ENCODE measurements around the gene HS3ST4. TPM values are rescaled to one million over a fixed set of nuclear protein-coding genes. Genes with fewer than 3 reads are reported as not detected.

HS3ST4 gene
- total and polyA plus RNA-seq, 2 donors (not counting 3 experiments of a cell fraction or from before 2014, with no cell fraction given): not detected

- TF ChIP-seq GATA2 (IDR thresholded peaks at IDR 0.05; ENCODE audit: insufficient read depth, insufficient read length, low read depth, low read length) (no peak), MYC (IDR thresholded peaks at IDR 0.05; ENCODE audit: low read depth, low read length) (no peak), MAX (IDR thresholded peaks at IDR 0.05; ENCODE audit: insufficient read depth, insufficient read length) (no peak), EZH2 (IDR thresholded peaks at IDR 0.05; ENCODE audit: borderline replicate concordance, low read depth, low read length, severe bottlenecking) (no peak), POLR2A (IDR thresholded peaks at IDR 0.05; ENCODE audit: low read depth, low read length) (no peak), POLR2AphosphoS5 (IDR thresholded peaks at IDR 0.05; ENCODE audit: insufficient read depth, low read depth, low read length) (no peak), FOS (IDR thresholded peaks at IDR 0.05; ENCODE audit: borderline replicate concordance, insufficient read depth, low read length) (no peak), CTCF (IDR thresholded peaks at IDR 0.05; ENCODE audit: extremely low read depth in 1 of 2, insufficient read depth in 1 of 2, low read depth in 1 of 2, low read length in 2 of 2) (no peak), JUN (IDR thresholded peaks at IDR 0.05; ENCODE audit: borderline replicate concordance, insufficient read depth, insufficient read length, low read depth) (no peak)
- no peak for DNase-seq (ENCODE audit: low read depth, low spot score)
- no peak overlapping the region for H3K27ac ChIP-seq (ENCODE audit: insufficient read depth, low read depth, low read length)
- ChIA-PET CTCF (no interaction called here), POLR2A (no interaction called here)
- BruUV-seq (replicated peaks): no TSS peak
- H3K79me2 ChIP-seq (ENCODE audit: control insufficient read depth, insufficient read depth, low read length): no peaks in the 10 kb centered on the region
- H3K4me3 ChIP-seq (replicated peaks in 1 of 3; ENCODE audit: insufficient read depth in 1 of 3, low read depth in 1 of 3, low read length in 3 of 3): no peak overlapping the region
- no peak overlapping the region for H3K4me2 ChIP-seq (ENCODE audit: insufficient read depth, low read length)
- intact Hi-C loops (cut with micrococcal nuclease): no loop called here
- no peak for FAIRE-seq
- H4K20me1 ChIP-seq (replicated peaks; ENCODE audit: control insufficient read depth, extremely low read depth, insufficient read depth, low read length): no peaks in the 10 kb centered on the region
- dilution Hi-C loops (cut with MboI; ENCODE audit: extremely low pct_ligation_motif_present, low sequenced_read_pairs): no loop called here
- no peaks in the 10 kb centered on the region for H3K4me1 ChIP-seq (ENCODE audit: control insufficient read depth, extremely low read depth, insufficient read depth, low read length)
- no peaks in the 10 kb centered on the region for H3K36me3 ChIP-seq (ENCODE audit: control insufficient read depth in 2 of 2, extremely low read depth in 1 of 2, insufficient read depth in 2 of 2, low read length in 2 of 2)
- no peak overlapping the region for H3K9ac ChIP-seq (replicated peaks; ENCODE audit: extremely low read depth, insufficient read depth, low read length)
- H2AFZ ChIP-seq (ENCODE audit: low read depth, low read length): no peak overlapping the region
- H3K27me3 ChIP-seq (ENCODE audit: control insufficient read depth in 2 of 2, insufficient read depth in 2 of 2, low read length in 2 of 2): no peaks in the 10 kb centered on the region
- no peaks in the 10 kb centered on the region for H3K9me1 ChIP-seq (replicated peaks; ENCODE audit: control insufficient read depth, extremely low read depth, insufficient read depth, low read length)
- H3K9me3 ChIP-seq (replicated peaks; ENCODE audit: control insufficient read depth, insufficient read depth, low read length): peaks cover 4% of the 10 kb centered on the region
These were observed 239.8 kb downstream of the HS3ST4 start for GRCh38 chr16:25931473-25932035.

Data from endothelial cell of umbilical vein (primary cell).